OCI-LY3 (cell line): ENCODE data around the gene FBXW8.

Experiments
- CTCF ChIP-seq: fragments of 200-600, 300-600 bp; sonication (generic); IDR thresholded peaks from 2 replicates; pipeline ENCODE4 v1.5.1; 2014; ENCODE audit warnings: antibody characterized with exemption, low read length, low read depth
- EZH2phosphoT487 ChIP-seq: fragments of 200-600 bp; shearing (Covaris generic); IDR thresholded peaks from 2 replicates; pipeline ENCODE4 v1.6.1; 2018; ENCODE audit warnings: antibody characterized with exemption, mixed run types, low read depth

- TF ChIP-seq CTCF, result no peak
- TF ChIP-seq EZH2phosphoT487, result no peak
These were observed 139.3 kb downstream of the FBXW8 start for GRCh38 chr12:117050060-117050459.
